K562 (cell line): ENCODE results near the gene GDAP2.

Source experiments
- CTCF ChIP-seq, 3 experiments: IDR thresholded peaks in 2 of 3; conservative IDR thresholded peaks in 1 of 3; 2 replicates each; pipeline ENCODE4 v1.5.1; 2011 to 2012; ENCODE audit warnings: low read length in 3 of 3, mild to moderate bottlenecking in 3 of 3, control low read depth in 2 of 3, improper control_type of control experiment in 1 of 3, inconsistent platforms in 1 of 3, low read depth in 1 of 3, mixed read lengths in 1 of 3, moderate library complexity in 1 of 3; ENCODE audit not compliant: insufficient read depth in 2 of 3
- FOS ChIP-seq: IDR thresholded peaks from 3 replicates; pipeline ENCODE4 v1.6.1; 2011; ENCODE audit not compliant: insufficient read length; ENCODE audit errors: extremely low read depth
- IRF1 ChIP-seq: sonication (generic); formaldehyde crosslinking; IDR thresholded peaks from 2 replicates; pipeline ENCODE4 v1.8.0; 2022; ENCODE audit warnings: missing genetic modification reagents, mild to moderate bottlenecking, borderline replicate concordance
- IRF9 ChIP-seq: fragments of 450-650 bp; IDR thresholded peaks from 2 replicates; pipeline ENCODE4 v1.6.1; 2016; ENCODE audit warnings: missing biosample characterization, missing genetic modification characterization

GRCh38 chr1:117895482-117896114 is 33.8 kb downstream of the GDAP2 start:
- TF ChIP-seq IRF1 (no peak), CTCF (IDR thresholded peaks at IDR 0.05 in 2 of 3, conservative IDR thresholded peaks at IDR 0.05 in 1 of 3; ENCODE audit: insufficient read depth in 2 of 3, low read depth in 1 of 3, low read length in 3 of 3) (peak; percentile 73 to 90 (median 82)), FOS (no peak), IRF9 (tag) (no peak)
